Activated naive CD8-positive, alpha-beta T cell treated with anti-CD3 and anti-CD28 coated beads, Interleukin-2, amount 10 ng/mL, durations not matched to agents 7 days and 5 days (primary cell): Measurements from ENCODE around the gene CROCC2. TPM values are rescaled to one million over a fixed set of nuclear protein-coding genes. Genes with fewer than 3 reads are reported as not detected.

Source experiments
- ATAC-seq: fragments of 150-1000 bp; cut with Tn5 transposase; one replicate; pipeline ENCODE4 v1.10.0; 2021; ENCODE audit warnings: low read depth, moderate library complexity
- POLR2A ChIA-PET: fragments of 350-600 bp; sonication (Branson Sonifier 250); formaldehyde crosslinking; loops from one replicate; lab custom pipeline; 2021; ENCODE audit warnings: antibody characterized with exemption; lab: Charles Lee
- DNase-seq: peaks from one replicate; pipeline ENCODE4 v3.0.0; 2021
- H3K27ac Mint-ChIP-seq: one replicate; pipeline ENCODE4 v1.8.0; 2022; ENCODE audit warnings: mild to moderate bottlenecking, mixed read lengths
- H3K27me3 Mint-ChIP-seq: one replicate; pipeline ENCODE4 v1.8.0; 2022; ENCODE audit warnings: mild to moderate bottlenecking, moderate library complexity, mixed read lengths
- H3K36me3 Mint-ChIP-seq: one replicate; pipeline ENCODE4 v1.8.0; 2021; ENCODE audit warnings: mild to moderate bottlenecking, mixed read lengths
- H3K4me1 Mint-ChIP-seq: one replicate; pipeline ENCODE4 v1.8.0; 2021; ENCODE audit warnings: mixed read lengths
- H3K4me3 Mint-ChIP-seq: one replicate; pipeline ENCODE4 v1.8.0; 2022; ENCODE audit warnings: mild to moderate bottlenecking, moderate library complexity, mixed read lengths
- H3K9me3 Mint-ChIP-seq: one replicate; pipeline ENCODE4 v1.8.0; 2021; ENCODE audit warnings: mixed read lengths
- total RNA-seq, 2 experiments: library from RNA; stranded (reverse); gene quantifications; one replicate each; pipeline ENCODE4 v1.2.3, GENCODE V29; 2021

Gene CROCC2
- total RNA-seq = not detected

- no peaks in the 10 kb centered on the region for H3K4me1 Mint-ChIP-seq
- no peak for DNase-seq
- H3K36me3 Mint-ChIP-seq = no peaks in the 10 kb centered on the region
- H3K27ac Mint-ChIP-seq = no peak within 1 kb of the TSS
- no peak for ATAC-seq
- H3K27me3 Mint-ChIP-seq = peaks cover 1% of the 10 kb centered on the region
- H3K4me3 Mint-ChIP-seq = no peak within 1 kb of the TSS
- H3K9me3 Mint-ChIP-seq = no peaks in the 10 kb centered on the region
- POLR2A ChIA-PET = no interaction called here
Measured at GRCh38 chr2:240906141-240906910, at the start of gene CROCC2. CROCC2 (plus strand) TSS chr2:240906336; CDS start chr2:240906514, 178 bp downstream.

- Mint-ChIP-seq H3K27me3 (no peaks in the 10 kb centered on the region), H3K36me3 (peaks cover 3% of the 10 kb centered on the region), H3K4me1 (no peaks in the 10 kb centered on the region), H3K9me3 (peaks cover 3% of the 10 kb centered on the region), H3K27ac (no peak overlapping the region), H3K4me3 (no peak overlapping the region)
- ATAC-seq (no peak), DNase-seq (no peak)
- POLR2A ChIA-PET = no interaction called here
Measured at GRCh38 chr2:240857039-240858008, 48.8 kb upstream of the CROCC2 start.

GRCh38 chr2:240858321-240858720 is 47.8 kb upstream of the CROCC2 start:
- Mint-ChIP-seq H3K4me3 (no peak overlapping the region), H3K36me3 (peaks cover 3% of the 10 kb centered on the region), H3K27ac (no peak overlapping the region), H3K9me3 (peaks cover 3% of the 10 kb centered on the region), H3K27me3 (peaks cover 2% of the 10 kb centered on the region), H3K4me1 (no peaks in the 10 kb centered on the region)
- ATAC-seq (no peak), DNase-seq (no peak)
- POLR2A ChIA-PET = no interaction called here

GRCh38 chr2:240858871-240859270 is 47.3 kb upstream of the CROCC2 start:
- Mint-ChIP-seq H3K4me3 (no peak overlapping the region), H3K27ac (no peak overlapping the region)

GRCh38 chr2:240861547-240861946 is 44.6 kb upstream of the CROCC2 start:
- POLR2A ChIA-PET = no interaction called here
- H3K9me3 Mint-ChIP-seq = no peaks in the 10 kb centered on the region
- H3K4me3 Mint-ChIP-seq = no peak overlapping the region
- ATAC-seq (no peak), DNase-seq (no peak)
- no peak overlapping the region for H3K27ac Mint-ChIP-seq
- peaks cover 11% of the 10 kb centered on the region for H3K4me1 Mint-ChIP-seq
- H3K27me3 Mint-ChIP-seq = peaks cover 21% of the 10 kb centered on the region
- no peaks in the 10 kb centered on the region for H3K36me3 Mint-ChIP-seq

More at GRCh38 chr2:240858871-240859270, 47.3 kb upstream of the CROCC2 start:
- DNase-seq = no peak
- POLR2A ChIA-PET = no interaction called here
- H3K27me3 Mint-ChIP-seq = peaks cover 7% of the 10 kb centered on the region
- H3K36me3 Mint-ChIP-seq = peaks cover 3% of the 10 kb centered on the region
- no peaks in the 10 kb centered on the region for H3K4me1 Mint-ChIP-seq
- H3K9me3 Mint-ChIP-seq = peaks cover 3% of the 10 kb centered on the region
- no peak for ATAC-seq

DNA sequence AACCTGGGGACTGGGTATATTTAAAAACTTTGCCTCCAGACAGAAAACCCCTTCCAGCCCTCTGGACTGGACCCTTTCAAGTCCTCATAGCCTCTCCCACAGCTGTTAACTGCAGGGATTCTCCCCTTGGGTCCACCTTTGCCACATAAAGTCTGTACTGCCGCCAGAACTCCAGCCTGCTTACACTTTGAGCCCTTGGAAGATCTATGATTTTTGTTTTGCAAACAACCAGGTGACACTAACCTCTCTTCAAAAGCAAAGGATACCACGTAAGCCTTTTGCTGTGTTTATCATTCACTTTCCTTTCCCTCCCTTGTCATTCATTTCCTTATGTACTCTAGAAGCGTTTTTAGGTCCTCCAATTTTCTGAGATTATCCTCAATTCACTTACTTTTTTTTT is 41.7 kb upstream of the CROCC2 start:
- POLR2A ChIA-PET = no interaction called here
- peaks cover 11% of the 10 kb centered on the region for H3K4me1 Mint-ChIP-seq
- H3K27me3 Mint-ChIP-seq = peaks cover 21% of the 10 kb centered on the region
- H3K27ac Mint-ChIP-seq = no peak overlapping the region
- no peaks in the 10 kb centered on the region for H3K9me3 Mint-ChIP-seq
- no peak overlapping the region for H3K4me3 Mint-ChIP-seq
- DNase-seq (no peak), ATAC-seq (no peak)
- H3K36me3 Mint-ChIP-seq = no peaks in the 10 kb centered on the region

DNA sequence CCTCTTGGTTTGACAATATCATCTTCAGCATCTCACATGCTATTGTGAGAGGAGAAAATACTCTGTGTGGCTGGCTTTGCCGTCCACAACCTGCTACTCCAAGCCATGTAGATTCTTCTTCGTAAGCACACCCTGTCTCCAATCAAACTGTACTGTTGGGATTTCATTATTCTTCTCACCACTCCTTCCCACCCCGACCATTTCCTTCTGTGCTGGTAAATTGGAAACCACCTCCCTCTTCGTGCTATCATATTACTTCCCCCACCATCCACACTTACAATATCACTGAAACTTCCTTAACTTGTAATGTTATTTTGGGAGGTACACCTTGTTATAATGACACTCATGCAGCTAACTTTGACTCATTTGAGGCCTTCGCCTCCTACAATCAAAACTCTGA is 40.7 kb upstream of the CROCC2 start:
- Mint-ChIP-seq H3K27ac (no peak overlapping the region), H3K36me3 (no peaks in the 10 kb centered on the region), H3K4me3 (no peak overlapping the region), H3K4me1 (peaks cover 11% of the 10 kb centered on the region), H3K27me3 (peaks cover 21% of the 10 kb centered on the region), H3K9me3 (no peaks in the 10 kb centered on the region)
- ATAC-seq = no peak
- POLR2A ChIA-PET = no interaction called here
- DNase-seq = no peak

GRCh38 chr2:240868286-240869108 is 37.6 kb upstream of the CROCC2 start, which contains the start of gene AGXT:
AGXT (plus strand) TSS chr2:240868824; CDS start chr2:240868866, 42 bp downstream.
- no peaks in the 10 kb centered on the region for H3K9me3 Mint-ChIP-seq
- POLR2A ChIA-PET = no interaction called here
- no peak within 1 kb of the TSS for H3K4me3 Mint-ChIP-seq
- H3K27ac Mint-ChIP-seq = no peak within 1 kb of the TSS
- H3K36me3 Mint-ChIP-seq = no peaks in the 10 kb centered on the region
- H3K27me3 Mint-ChIP-seq = peaks cover 18% of the 10 kb centered on the region
- no peak for DNase-seq
- peaks cover 11% of the 10 kb centered on the region for H3K4me1 Mint-ChIP-seq
- no peak for ATAC-seq

- POLR2A ChIA-PET = no interaction called here
- no peaks in the 10 kb centered on the region for H3K9me3 Mint-ChIP-seq
Measured at GRCh38 chr2:240869109-240869955, 36.8 kb upstream of the CROCC2 start.

DNA sequence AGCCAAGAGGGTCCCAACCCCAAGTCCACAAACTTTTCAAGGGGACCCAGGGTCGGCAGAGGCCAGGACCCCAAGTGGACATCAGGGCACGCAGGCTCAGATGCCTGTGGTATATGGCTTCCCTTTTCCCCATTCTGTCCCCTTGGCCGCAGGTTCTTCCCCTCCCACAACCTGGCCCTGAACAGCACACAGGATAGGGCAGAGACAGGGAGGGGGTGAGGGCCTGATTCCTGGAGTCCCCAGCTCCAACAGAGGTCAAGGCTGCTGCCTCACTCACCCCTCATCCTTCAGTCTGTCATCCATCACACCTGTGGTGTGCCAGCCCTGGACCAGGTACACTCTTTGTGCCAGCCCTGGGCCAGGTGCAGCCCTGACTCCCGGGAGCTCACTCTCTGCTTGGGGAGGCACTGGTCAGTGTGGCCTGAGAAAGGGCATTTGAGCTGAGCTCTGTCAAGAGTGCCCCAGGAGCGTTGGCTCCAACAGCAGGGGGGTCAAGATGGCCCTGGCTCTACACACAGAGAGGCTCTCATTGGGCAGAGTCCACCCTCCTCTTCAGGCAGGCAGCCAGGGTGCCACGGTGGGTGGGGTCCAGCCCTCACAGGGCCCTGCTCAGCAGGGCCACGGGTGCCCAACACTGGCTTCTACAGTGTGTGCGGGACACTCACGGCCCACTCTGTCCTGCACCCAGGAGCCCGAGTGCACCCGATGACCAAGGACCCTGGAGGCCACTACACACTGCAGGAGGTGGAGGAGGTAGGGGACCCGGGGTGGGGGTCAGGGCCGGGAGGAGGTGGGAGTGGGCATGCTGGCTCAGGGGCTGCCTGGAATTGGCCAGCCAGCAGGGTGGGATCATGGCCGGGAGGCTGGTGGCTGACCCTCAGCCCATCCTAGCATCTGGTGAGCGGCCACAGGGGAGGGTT is 35.9 kb upstream of the CROCC2 start:
- Mint-ChIP-seq H3K36me3 (no peaks in the 10 kb centered on the region), H3K9me3 (no peaks in the 10 kb centered on the region), H3K4me1 (peaks cover 9% of the 10 kb centered on the region), H3K27me3 (peaks cover 6% of the 10 kb centered on the region), H3K4me3 (no peak overlapping the region), H3K27ac (no peak overlapping the region)
- peak; percentile 21 for DNase-seq
- no peak for ATAC-seq
- POLR2A ChIA-PET = no interaction called here

More at GRCh38 chr2:240869109-240869955, 36.8 kb upstream of the CROCC2 start:
- Mint-ChIP-seq H3K4me1 (peaks cover 11% of the 10 kb centered on the region), H3K27ac (no peak overlapping the region), H3K27me3 (peaks cover 10% of the 10 kb centered on the region), H3K4me3 (no peak overlapping the region), H3K36me3 (no peaks in the 10 kb centered on the region)
- ATAC-seq (no peak), DNase-seq (no peak)

GRCh38 chr2:240871071-240871958 is 34.8 kb upstream of the CROCC2 start:
- Mint-ChIP-seq H3K4me3 (no peak overlapping the region), H3K36me3 (no peaks in the 10 kb centered on the region), H3K4me1 (no peaks in the 10 kb centered on the region), H3K27me3 (no peaks in the 10 kb centered on the region), H3K9me3 (no peaks in the 10 kb centered on the region), H3K27ac (no peak overlapping the region)
- POLR2A ChIA-PET = no interaction called here
- DNase-seq (no peak), ATAC-seq (no peak)
